Ramos (cell line): ENCODE data around the gene CNEP1R1.

Experiments
- in situ Hi-C: fragments of 300-500 bp; cut with MboI; formaldehyde crosslinking; loops from one replicate; pipeline ENCODE4 v1.14.3; 2022; ENCODE audit warnings: low sequenced_read_pairs; ENCODE audit not compliant: unreplicated experiment

Gene CNEP1R1

GRCh38 chr16:50058091-50058771, 33.2 kb downstream of the CNEP1R1 start:
- in situ Hi-C loops, result no loop called here

- in situ Hi-C loops, result no loop called here
These were observed 34.1 kb downstream of the CNEP1R1 start for GRCh38 chr16:50059111-50059510.

GRCh38 chr16:50059669-50060068, 34.6 kb downstream of the CNEP1R1 start:
- in situ Hi-C loops, result no loop called here

- in situ Hi-C loops, result no loop called here
These were observed 36.3 kb downstream of the CNEP1R1 start for GRCh38 chr16:50061326-50061725.

- in situ Hi-C loops, result no loop called here
These were observed 40.2 kb downstream of the CNEP1R1 start for GRCh38 chr16:50065241-50065623.

GRCh38 chr16:50065624-50066481, 40.8 kb downstream of the CNEP1R1 start, which contains the start of gene HEATR3:
Gene HEATR3, plus strand, starts transcription at chr16:50065970. Its CDS starts 162 bp downstream, at chr16:50066132.
- in situ Hi-C loops, result no loop called here

GRCh38 chr16:50066482-50067289, 41.7 kb downstream of the CNEP1R1 start:
- in situ Hi-C loops, result no loop called here

GRCh38 chr16:50067290-50067853, 42.3 kb downstream of the CNEP1R1 start:
- in situ Hi-C loops, result no loop called here

- in situ Hi-C loops, result no loop called here
These were observed 43.5 kb downstream of the CNEP1R1 start for GRCh38 chr16:50068550-50068949.

GRCh38 chr16:50069060-50069459, 44.0 kb downstream of the CNEP1R1 start:
- in situ Hi-C loops, result no loop called here

GRCh38 chr16:50071075-50071671, 46.1 kb downstream of the CNEP1R1 start:
- in situ Hi-C loops, result no loop called here

- in situ Hi-C loops, result no loop called here
These were observed 47.7 kb downstream of the CNEP1R1 start for GRCh38 chr16:50072730-50073129.

- in situ Hi-C loops, result no loop called here
These were observed 54.5 kb downstream of the CNEP1R1 start for GRCh38 chr16:50079397-50080140.

GRCh38 chr16:50081428-50082018, 56.5 kb downstream of the CNEP1R1 start:
- in situ Hi-C loops, result no loop called here

GRCh38 chr16:50083996-50084395, 59.0 kb downstream of the CNEP1R1 start:
- in situ Hi-C loops, result no loop called here

GRCh38 chr16:50086176-50086575, 61.2 kb downstream of the CNEP1R1 start:
- in situ Hi-C loops, result no loop called here
